ENCODE measurements around the gene ANK3.

The ANK3 gene

GRCh38 chr10:60130130-60130579 lies 259.5 kb downstream of the ANK3 start:
- TF ChIP-seq EZH2phosphoT487 (IDR thresholded peaks at IDR 0.05; ENCODE audit: low read length) (no peak), EZH2 (optimal IDR thresholded peaks at IDR 0.05; ENCODE audit: low read depth, low read length) (no peak), CTCF (IDR thresholded peaks at IDR 0.05; ENCODE audit: low read length) (no peak)
- Histone ChIP-seq H3F3A (ENCODE audit: insufficient read depth, low read length) (0 out of 2 replicates have a peak, but pooled peaks cover 1% of the 10 kb centered on the region), H4K20me1 (ENCODE audit: insufficient read depth, low read length) (no peaks in the 10 kb centered on the region), H3K9ac (ENCODE audit: low read length) (no peak overlapping the region), H3K36me3 (replicated peaks; ENCODE audit: insufficient read depth, low read length) (no peaks in the 10 kb centered on the region), H2AFZ (ENCODE audit: low read length) (no peak overlapping the region), H3K27me3 (replicated peaks; ENCODE audit: insufficient read depth, low read length) (no peaks in the 10 kb centered on the region), H3K27ac (ENCODE audit: low read length) (no peak overlapping the region), H3K4me3 (ENCODE audit: low read length) (no peak overlapping the region), H3K79me2 (ENCODE audit: low read length) (no peaks in the 10 kb centered on the region), H3K4me1 (ENCODE audit: low read length) (peaks cover 10% of the 10 kb centered on the region), H3K9me3 (replicated peaks; ENCODE audit: insufficient read depth, low read length) (no peaks in the 10 kb centered on the region), H3K4me2 (ENCODE audit: low read depth, low read length) (no peak overlapping the region), H3K9me2 (replicated peaks; ENCODE audit: insufficient read depth, low read length) (no peaks in the 10 kb centered on the region)
- no peak for DNase-seq

DNA sequence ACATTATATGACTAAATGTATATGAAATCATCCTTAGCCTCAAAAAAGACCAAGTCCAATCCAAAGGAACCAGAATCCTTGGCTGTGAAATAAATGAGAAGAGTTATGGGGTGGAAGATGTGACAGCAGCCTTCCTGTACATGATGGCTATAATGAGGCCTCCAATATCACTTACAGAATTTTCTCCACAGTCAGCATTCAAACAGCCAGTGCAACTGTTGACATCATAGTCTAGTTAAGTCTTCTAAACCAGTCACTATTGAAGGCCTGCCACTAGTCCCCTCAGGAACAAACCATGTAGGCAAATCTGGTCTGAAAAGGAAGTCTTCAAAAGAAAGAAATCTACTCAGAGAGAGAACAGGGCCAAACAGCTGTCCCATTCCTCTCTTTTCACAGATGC lies 263.8 kb downstream of the ANK3 start:
- Histone ChIP-seq H2AFZ (ENCODE audit: low read length) (no peak overlapping the region), H3K4me3 (ENCODE audit: low read length) (no peak overlapping the region), H3K27ac (ENCODE audit: low read length) (no peak overlapping the region), H3K9ac (ENCODE audit: low read length) (no peak overlapping the region), H3F3A (ENCODE audit: insufficient read depth, low read length) (no peaks in the 10 kb centered on the region), H3K4me2 (ENCODE audit: low read depth, low read length) (no peak overlapping the region), H3K9me2 (replicated peaks; ENCODE audit: insufficient read depth, low read length) (no peaks in the 10 kb centered on the region), H3K27me3 (replicated peaks; ENCODE audit: insufficient read depth, low read length) (no peaks in the 10 kb centered on the region), H3K4me1 (ENCODE audit: low read length) (no peaks in the 10 kb centered on the region), H3K79me2 (ENCODE audit: low read length) (no peaks in the 10 kb centered on the region), H3K36me3 (replicated peaks; ENCODE audit: insufficient read depth, low read length) (no peaks in the 10 kb centered on the region), H3K9me3 (replicated peaks; ENCODE audit: insufficient read depth, low read length) (no peaks in the 10 kb centered on the region), H4K20me1 (ENCODE audit: insufficient read depth, low read length) (no peaks in the 10 kb centered on the region)
- no peak for DNase-seq
- TF ChIP-seq EZH2 (optimal IDR thresholded peaks at IDR 0.05; ENCODE audit: low read depth, low read length) = no peak
- no peak for TF ChIP-seq EZH2phosphoT487 (IDR thresholded peaks at IDR 0.05; ENCODE audit: low read length)
- no peak for TF ChIP-seq CTCF (IDR thresholded peaks at IDR 0.05; ENCODE audit: low read length)

GRCh38 chr10:60124536-60124935 lies 265.1 kb downstream of the ANK3 start:
- Histone ChIP-seq H3K79me2 (ENCODE audit: low read length) (no peaks in the 10 kb centered on the region), H3K9ac (ENCODE audit: low read length) (no peak overlapping the region), H2AFZ (ENCODE audit: low read length) (no peak overlapping the region), H3K4me1 (ENCODE audit: low read length) (no peaks in the 10 kb centered on the region), H3K4me2 (ENCODE audit: low read depth, low read length) (no peak overlapping the region), H3K27me3 (replicated peaks; ENCODE audit: insufficient read depth, low read length) (no peaks in the 10 kb centered on the region), H4K20me1 (ENCODE audit: insufficient read depth, low read length) (no peaks in the 10 kb centered on the region), H3K36me3 (replicated peaks; ENCODE audit: insufficient read depth, low read length) (no peaks in the 10 kb centered on the region), H3K9me2 (replicated peaks; ENCODE audit: insufficient read depth, low read length) (no peaks in the 10 kb centered on the region), H3K4me3 (ENCODE audit: low read length) (no peak overlapping the region), H3K27ac (ENCODE audit: low read length) (no peak overlapping the region), H3F3A (ENCODE audit: insufficient read depth, low read length) (no peaks in the 10 kb centered on the region), H3K9me3 (replicated peaks; ENCODE audit: insufficient read depth, low read length) (no peaks in the 10 kb centered on the region)
- no peak for DNase-seq
- TF ChIP-seq EZH2phosphoT487 (IDR thresholded peaks at IDR 0.05; ENCODE audit: low read length) = no peak
- TF ChIP-seq CTCF (IDR thresholded peaks at IDR 0.05; ENCODE audit: low read length) = no peak
- no peak for TF ChIP-seq EZH2 (optimal IDR thresholded peaks at IDR 0.05; ENCODE audit: low read depth, low read length)

Data from MM.1S (cell line).